A172 (cell line): ENCODE results near the gene PCBP3. TPM values are rescaled to one million over a fixed set of nuclear protein-coding genes. Genes with fewer than 3 reads are reported as not detected.

Source experiments
- DNase-seq: peaks from one replicate; pipeline ENCODE4 v3.0.0-alpha.2; 2015; ENCODE audit warnings: low spot score
- total RNA-seq: library from RNA; depleted of rRNA; stranded (reverse); fragments of >200 nt; shearing (Covaris generic); gene quantifications from 2 replicates; pipeline ENCODE4 v1.2.3, GENCODE V29; 2014; rRNA removed

The PCBP3 gene
- total RNA-seq, 1 experiment from 2014 or later = not detected

DNA sequence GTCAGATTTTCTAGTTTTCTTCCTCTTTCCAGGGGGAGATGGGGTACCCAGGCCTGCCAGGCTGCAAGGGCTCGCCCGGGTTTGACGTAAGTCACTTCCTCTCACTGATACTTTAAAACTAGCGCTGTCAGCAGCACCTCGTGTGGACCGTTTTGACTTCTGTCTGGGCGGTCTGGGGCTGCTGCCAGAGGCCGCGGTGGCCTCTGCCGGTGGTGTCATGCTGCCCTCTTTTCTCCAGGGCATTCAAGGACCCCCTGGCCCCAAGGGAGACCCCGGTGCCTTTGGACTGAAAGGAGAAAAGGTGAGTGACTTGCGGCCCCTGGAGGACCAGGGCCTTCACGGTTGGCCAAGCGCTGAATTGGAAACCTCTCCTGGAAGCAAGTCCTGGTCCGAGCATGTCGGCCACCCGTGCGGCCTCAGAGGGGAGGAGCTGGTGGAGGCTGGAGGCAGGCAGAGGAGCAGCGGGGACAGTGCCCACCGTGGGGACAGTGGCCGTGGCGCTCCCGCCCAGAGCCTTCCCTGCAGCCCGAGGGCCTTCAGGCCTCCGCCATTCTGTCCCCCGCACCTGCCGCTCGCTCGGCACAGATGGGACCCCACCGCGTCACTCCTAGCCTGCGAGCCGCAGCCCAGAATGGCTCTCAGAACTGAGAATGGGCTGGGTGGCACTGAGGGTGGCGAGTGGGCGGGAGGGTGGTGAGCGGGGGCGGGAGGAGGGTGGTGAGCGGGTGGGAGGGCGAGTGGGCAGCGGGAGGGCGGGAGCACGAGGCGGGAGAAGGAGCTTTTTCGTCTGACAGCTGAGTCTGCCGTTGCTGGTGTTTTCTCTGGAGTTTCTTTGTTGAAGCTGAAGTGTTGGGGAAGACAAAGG, 347.4 kb downstream of the PCBP3 start:
- no peak for DNase-seq

DNA sequence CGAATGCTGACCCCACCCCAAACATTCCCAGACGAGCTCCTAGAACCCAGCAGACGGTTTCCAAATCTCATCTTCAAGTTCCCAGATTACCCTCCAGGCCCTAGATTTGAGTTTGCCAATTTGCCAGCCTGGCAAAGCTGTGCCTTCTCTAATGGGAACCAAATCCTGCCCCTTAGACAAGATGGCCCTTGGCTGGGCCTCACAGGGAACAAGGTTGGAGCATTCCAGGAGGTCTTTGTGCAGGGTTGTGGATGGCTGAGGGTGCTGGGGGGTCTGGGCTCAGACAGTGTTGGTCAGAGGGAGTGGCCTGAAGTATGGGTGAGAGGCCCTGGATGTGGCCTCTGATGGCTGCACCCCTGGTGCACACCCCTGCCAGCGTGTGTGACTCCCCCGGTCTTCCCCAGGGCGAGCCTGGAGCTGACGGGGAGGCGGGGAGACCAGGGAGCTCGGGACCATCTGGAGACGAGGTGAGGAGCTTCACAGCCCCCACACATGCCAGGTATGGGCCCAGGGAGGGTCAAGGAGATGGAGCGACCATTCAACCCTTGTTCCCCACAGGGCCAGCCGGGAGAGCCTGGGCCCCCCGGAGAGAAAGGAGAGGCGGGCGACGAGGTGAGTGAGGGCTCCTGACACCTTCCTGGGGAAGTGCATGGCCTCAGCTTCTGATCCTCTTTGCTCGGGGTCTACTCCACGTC, 348.2 kb downstream of the PCBP3 start:
- DNase-seq = no peak

Other genes with a start within 250 kb of the PCBP3 start
- gene COL18A1, start 238.6 kb upstream of the PCBP3 start, total RNA-seq = 72.9 and 115 TPM in 2 replicates
- 21.2 and 22.3 TPM in 2 replicates for gene SLC19A1, start 101.3 kb upstream of the PCBP3 start, total RNA-seq